DMS53 (cell line): ENCODE results near the gene RTP2.

Experiments used
- DNase-seq: peaks from one replicate; lab custom pipeline; 2025; lab: John Stamatoyannopoulos, UW

Gene RTP2

GRCh38 chr3:187738331-187739093, 36.2 kb upstream of the RTP2 start:
- peak; percentile 82 for DNase-seq

GRCh38 chr3:187738071-187738330, 35.6 kb upstream of the RTP2 start:
- no peak for DNase-seq

- DNase-seq = no peak
Observed at GRCh38 chr3:187737368-187738070, 35.2 kb upstream of the RTP2 start.

GRCh38 chr3:187737006-187737367, 34.6 kb upstream of the RTP2 start:
- DNase-seq = no peak

GRCh38 chr3:187736418-187736871, 34.1 kb upstream of the RTP2 start:
- DNase-seq = peak; percentile 86

- no peak for DNase-seq
Observed at GRCh38 chr3:187735837-187736236, 33.5 kb upstream of the RTP2 start.

GRCh38 chr3:187735383-187735782, 33.0 kb upstream of the RTP2 start:
- no peak for DNase-seq

GRCh38 chr3:187734841-187735240, 32.5 kb upstream of the RTP2 start:
- no peak for DNase-seq

GRCh38 chr3:187733371-187733770, 31.0 kb upstream of the RTP2 start:
- DNase-seq = no peak

- no peak for DNase-seq
Observed at GRCh38 chr3:187729598-187729997, 27.2 kb upstream of the RTP2 start.

- DNase-seq = no peak
Observed at GRCh38 chr3:187728940-187729583, 26.7 kb upstream of the RTP2 start.

GRCh38 chr3:187728248-187728647, 25.9 kb upstream of the RTP2 start:
- no peak for DNase-seq

- no peak for DNase-seq
Observed at GRCh38 chr3:187726564-187726963, 24.2 kb upstream of the RTP2 start.

GRCh38 chr3:187725653-187726370, 23.5 kb upstream of the RTP2 start:
- DNase-seq = no peak

GRCh38 chr3:187725224-187725623, 22.9 kb upstream of the RTP2 start:
- no peak for DNase-seq

GRCh38 chr3:187722206-187722612, 19.9 kb upstream of the RTP2 start:
- no peak for DNase-seq

- no peak for DNase-seq
Observed at GRCh38 chr3:187721055-187721454, 18.7 kb upstream of the RTP2 start.

- DNase-seq = no peak
Observed at GRCh38 chr3:187720337-187720670, 17.9 kb upstream of the RTP2 start.

GRCh38 chr3:187719628-187720336, 17.4 kb upstream of the RTP2 start:
- DNase-seq = no peak

GRCh38 chr3:187718802-187719201, 16.4 kb upstream of the RTP2 start:
- no peak for DNase-seq

GRCh38 chr3:187717572-187717971, 15.2 kb upstream of the RTP2 start:
- DNase-seq = no peak

- DNase-seq = peak; percentile 77
Observed at GRCh38 chr3:187714404-187714979, 12.1 kb upstream of the RTP2 start.
